Adipocyte (in vitro differentiated cells): ENCODE results near the gene CENPP.

Source experiments
- DNase-seq: peaks from one replicate; pipeline ENCODE4 v3.0.0-alpha.2; 2015; ENCODE audit warnings: low read depth
- H3K27me3 ChIP-seq: replicated peaks from 2 replicates; pipeline ENCODE4 v1.7.0; 2013; ENCODE audit warnings: mild to moderate bottlenecking, low read length, moderate library complexity; ENCODE audit not compliant: control insufficient read depth, insufficient read depth
- H3K36me3 ChIP-seq: 2 replicates; pipeline ENCODE4 v1.7.0; 2013; ENCODE audit warnings: low read length, mild to moderate bottlenecking, moderate library complexity; ENCODE audit not compliant: control insufficient read depth, insufficient read depth, severe bottlenecking
- H3K4me1 ChIP-seq: 2 replicates; pipeline ENCODE4 v1.7.0; 2013; ENCODE audit warnings: mild to moderate bottlenecking, low read length, moderate library complexity; ENCODE audit not compliant: control insufficient read depth, insufficient read depth
- H3K4me3 ChIP-seq: 2 replicates; pipeline ENCODE4 v1.7.0; 2013; ENCODE audit warnings: mild to moderate bottlenecking, low read length, moderate library complexity
- H3K9ac ChIP-seq: 2 replicates; pipeline ENCODE4 v1.7.0; 2013; ENCODE audit warnings: mild to moderate bottlenecking, low read length, moderate library complexity
- H3K9me3 ChIP-seq: 2 replicates; pipeline ENCODE4 v1.7.0; 2013; ENCODE audit warnings: mild to moderate bottlenecking, low read length, moderate library complexity; ENCODE audit not compliant: control insufficient read depth

The CENPP gene

DNA sequence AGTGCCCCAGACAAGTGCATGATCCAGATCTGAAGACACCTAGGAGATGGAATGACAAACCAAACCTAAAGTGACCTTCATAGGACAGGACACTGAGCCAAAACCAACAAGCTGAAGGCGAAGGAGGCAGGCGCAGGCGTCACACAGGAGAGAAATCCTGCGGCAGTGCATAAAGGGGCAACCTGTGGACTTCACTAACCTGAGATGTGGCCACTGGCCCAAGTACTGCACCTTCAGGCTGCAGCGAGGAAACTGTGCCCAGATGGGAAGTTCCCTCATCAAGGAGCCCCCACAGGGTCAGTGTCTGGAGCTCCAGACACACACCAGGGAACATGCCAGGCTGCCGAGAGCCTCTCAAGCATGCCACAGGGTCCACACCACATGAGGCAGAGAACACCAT, 340.5 kb downstream of the CENPP start:
- H3K4me3 ChIP-seq: no peak overlapping the region
- peaks cover 14% of the 10 kb centered on the region for H3K36me3 ChIP-seq
- H3K27me3 ChIP-seq: no peaks in the 10 kb centered on the region
- no peak overlapping the region for H3K9ac ChIP-seq
- H3K4me1 ChIP-seq: peaks cover 23% of the 10 kb centered on the region
- DNase-seq: no peak
- no peaks in the 10 kb centered on the region for H3K9me3 ChIP-seq

DNA sequence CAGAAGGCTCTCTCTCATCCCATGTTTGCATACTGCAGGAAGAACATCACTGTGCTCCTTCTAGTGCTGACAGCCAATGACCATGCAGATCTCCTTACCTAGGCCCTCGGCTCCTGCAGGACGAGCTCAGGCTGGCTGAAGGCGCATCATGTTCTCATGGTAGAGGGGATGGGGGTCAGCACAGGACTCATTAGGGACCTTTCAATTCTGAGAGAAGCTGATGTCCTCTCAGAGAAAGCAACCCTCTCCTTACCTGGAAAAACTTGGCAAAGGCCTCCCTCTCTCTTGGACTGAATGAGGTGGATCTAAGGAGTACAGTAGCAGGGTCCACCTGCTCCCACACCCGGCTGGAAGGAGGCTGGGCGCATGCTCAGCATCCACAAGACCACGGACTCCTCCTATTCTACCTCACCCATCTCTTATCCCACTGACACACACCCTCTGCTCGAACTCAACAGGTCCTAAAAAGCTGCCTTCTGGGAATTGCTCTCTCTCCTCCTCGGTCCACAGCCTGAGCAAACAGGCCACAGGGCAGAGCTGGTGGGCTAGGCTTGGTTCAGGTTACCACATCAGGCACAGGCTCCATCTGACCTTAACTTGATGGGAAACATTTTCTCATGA, 341.3 kb downstream of the CENPP start:
- no peak for DNase-seq
- peaks cover 25% of the 10 kb centered on the region for H3K4me1 ChIP-seq
- no peaks in the 10 kb centered on the region for H3K27me3 ChIP-seq
- no peaks in the 10 kb centered on the region for H3K9me3 ChIP-seq
- H3K9ac ChIP-seq: no peak overlapping the region
- peaks cover 14% of the 10 kb centered on the region for H3K36me3 ChIP-seq
- H3K4me3 ChIP-seq: no peak overlapping the region

DNA sequence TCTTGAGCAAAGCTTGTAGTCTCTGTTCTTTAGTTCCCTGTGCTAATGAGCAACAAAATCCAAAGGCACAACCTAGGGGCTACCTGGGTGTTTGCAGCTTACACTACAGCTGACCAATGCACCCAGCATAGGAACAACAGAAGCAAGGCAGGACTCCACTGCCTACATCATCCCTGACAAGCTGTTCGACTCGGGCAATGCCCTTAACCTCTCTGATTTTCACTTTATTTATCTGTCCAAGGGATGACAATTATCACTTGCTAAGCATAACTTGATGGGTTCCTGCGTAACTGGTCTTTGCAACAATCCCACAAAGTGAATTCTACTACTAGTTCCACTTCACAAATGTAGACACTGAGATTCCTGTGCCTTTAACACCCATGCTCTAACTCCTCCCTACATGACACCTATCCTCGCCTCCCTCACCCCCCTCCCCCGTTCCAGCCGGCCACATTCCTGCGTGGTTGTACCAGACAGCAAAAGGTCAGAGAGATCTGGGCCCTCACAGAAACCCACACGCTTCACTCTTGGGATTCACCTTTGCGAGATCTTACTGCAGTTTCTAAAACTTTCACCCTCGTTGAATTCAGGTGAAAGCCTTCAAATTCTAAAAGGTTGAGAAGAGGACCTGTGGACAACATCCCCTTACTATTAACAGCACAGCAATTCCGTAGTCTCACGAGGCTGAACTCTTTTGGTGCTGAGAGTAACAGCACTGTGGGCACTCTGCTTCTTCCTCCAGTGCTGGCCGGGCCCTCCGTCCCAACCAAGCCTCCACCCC, 343.2 kb downstream of the CENPP start:
- Histone ChIP-seq H3K36me3 (peaks cover 7% of the 10 kb centered on the region), H3K27me3 (no peaks in the 10 kb centered on the region), H3K9ac (peak overlapping the region; percentile 97), H3K9me3 (no peaks in the 10 kb centered on the region), H3K4me1 (peaks cover 25% of the 10 kb centered on the region), H3K4me3 (peak overlapping the region; percentile 95)
- DNase-seq: peak; percentile 67

DNA sequence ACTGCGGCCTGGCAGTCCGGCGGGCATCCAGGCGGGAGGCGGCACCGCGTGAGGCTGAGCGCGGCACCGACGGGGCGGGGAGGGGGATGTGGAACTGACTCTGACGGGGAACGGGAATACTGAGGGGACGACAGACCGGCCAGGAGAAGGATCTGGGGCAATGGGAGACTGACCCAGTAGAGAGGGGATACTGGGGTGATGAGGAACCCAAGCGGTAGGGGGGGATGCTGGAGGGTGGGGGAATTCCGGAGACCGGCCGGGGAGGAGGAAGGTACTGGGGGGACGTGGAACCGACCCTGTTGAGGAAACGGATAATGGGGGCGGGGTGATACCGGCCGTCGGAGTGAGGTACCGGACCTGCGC, 343.8 kb downstream of the CENPP start:
- Histone ChIP-seq H3K4me1 (peaks cover 25% of the 10 kb centered on the region), H3K9me3 (no peaks in the 10 kb centered on the region), H3K27me3 (no peaks in the 10 kb centered on the region), H3K9ac (peak overlapping the region; percentile 97), H3K36me3 (peaks cover 7% of the 10 kb centered on the region), H3K4me3 (peak overlapping the region; percentile 95)
- peak; percentile 74 for DNase-seq
